Activated T-helper 2 cell treated with anti-CD3 and anti-CD28 coated beads, Interferon-gamma antibody, Interleukin-2, Interleukin-4, amounts not matched to agents 10 μg/mL and 5 μg/mL and 100 μg/mL, durations not matched to agents 14 hours and 24 hours and 36 hours (primary cell): ENCODE data around the gene DNAH3. TPM values are rescaled to one million over a fixed set of nuclear protein-coding genes. Genes with fewer than 3 reads are reported as not detected.
"Not testable (repeated sequence)": the region's sequence is repeated elsewhere in the genome, so short reads cannot be mapped to it uniquely, and the experiment has no call there.

Source experiments
- DNase-seq: peaks from one replicate; pipeline ENCODE4 v3.0.0; 2021; ENCODE audit warnings: low spot score
- H3K27ac Mint-ChIP-seq: one replicate; pipeline ENCODE4 v1.8.0; 2021; ENCODE audit warnings: mixed read lengths
- H3K27me3 Mint-ChIP-seq: one replicate; pipeline ENCODE4 v1.8.0; 2021; ENCODE audit warnings: low read depth, mixed read lengths
- H3K36me3 Mint-ChIP-seq: one replicate; pipeline ENCODE4 v1.8.0; 2021; ENCODE audit warnings: low read depth, mixed read lengths
- H3K4me1 Mint-ChIP-seq: one replicate; pipeline ENCODE4 v1.8.0; 2021; ENCODE audit warnings: low read depth, mixed read lengths
- H3K4me3 Mint-ChIP-seq: one replicate; pipeline ENCODE4 v1.8.0; 2021; ENCODE audit warnings: low read depth, mild to moderate bottlenecking, moderate library complexity, mixed read lengths
- H3K9me3 Mint-ChIP-seq: one replicate; pipeline ENCODE4 v1.8.0; 2021; ENCODE audit warnings: mixed read lengths
- intact Hi-C: fragments of 100-400 bp; cut with micrococcal nuclease; formaldehyde crosslinking; loops from one replicate; pipeline ENCODE4 v1.15.1; 2023
- total RNA-seq: library from RNA; stranded (reverse); gene quantifications from 2 replicates; pipeline ENCODE4 v1.2.3, GENCODE V29; 2022

The DNAH3 gene
- total RNA-seq: 0.02 and 0.05 TPM in 2 replicates

GRCh38 chr16:21150375-21151001, at the start of gene DNAH3:
Gene DNAH3 (minus strand): TSS chr16:21150846. CDS start chr16:21150319, 527 bp downstream.
- intact Hi-C loops: loop anchor here (10.0 kb wide), 1 partner anchor 306 kb away; no protein-coding TSS in a partner anchor
- H3K27ac Mint-ChIP-seq: no peak within 1 kb of the TSS
- H3K36me3 Mint-ChIP-seq: no peaks in the 10 kb centered on the region
- H3K4me1 Mint-ChIP-seq: no peaks in the 10 kb centered on the region
- H3K9me3 Mint-ChIP-seq: no peaks in the 10 kb centered on the region
- H3K27me3 Mint-ChIP-seq: peaks cover 19% of the 10 kb centered on the region
- DNase-seq: no peak
- H3K4me3 Mint-ChIP-seq: no peak within 1 kb of the TSS

GRCh38 chr16:21199607-21200218, 49.1 kb upstream of the DNAH3 start:
- H3K27me3 Mint-ChIP-seq: peaks cover 23% of the 10 kb centered on the region
- peaks cover 4% of the 10 kb centered on the region for H3K4me1 Mint-ChIP-seq
- no peak overlapping the region for H3K27ac Mint-ChIP-seq
- H3K4me3 Mint-ChIP-seq: no peak overlapping the region
- DNase-seq: no peak
- H3K9me3 Mint-ChIP-seq: no peaks in the 10 kb centered on the region
- H3K36me3 Mint-ChIP-seq: no peaks in the 10 kb centered on the region
- intact Hi-C loops: no loop called here

- peaks cover 9% of the 10 kb centered on the region for H3K4me1 Mint-ChIP-seq
- H3K9me3 Mint-ChIP-seq: no peaks in the 10 kb centered on the region
- no peaks in the 10 kb centered on the region for H3K36me3 Mint-ChIP-seq
- intact Hi-C loops: no loop called here
- no peak overlapping the region for H3K27ac Mint-ChIP-seq
- peaks cover 21% of the 10 kb centered on the region for H3K27me3 Mint-ChIP-seq
- H3K4me3 Mint-ChIP-seq: no peak overlapping the region
- no peak for DNase-seq
These were observed 47.0 kb upstream of the DNAH3 start for GRCh38 chr16:21197621-21198020.

GRCh38 chr16:21197112-21197511, 46.5 kb upstream of the DNAH3 start:
- intact Hi-C loops: no loop called here
- Mint-ChIP-seq H3K4me3 (no peak overlapping the region), H3K4me1 (peaks cover 9% of the 10 kb centered on the region), H3K27me3 (peaks cover 17% of the 10 kb centered on the region), H3K27ac (no peak overlapping the region), H3K36me3 (no peaks in the 10 kb centered on the region), H3K9me3 (no peaks in the 10 kb centered on the region)
- DNase-seq: no peak

- not testable (repeated sequence) for H3K27ac Mint-ChIP-seq
These were observed 44.7 kb upstream of the DNAH3 start for GRCh38 chr16:21195330-21195729.

GRCh38 chr16:21194771-21195301, 44.2 kb upstream of the DNAH3 start:
- intact Hi-C loops: no loop called here
- peaks cover 16% of the 10 kb centered on the region for H3K27me3 Mint-ChIP-seq
- no peaks in the 10 kb centered on the region for H3K9me3 Mint-ChIP-seq
- H3K36me3 Mint-ChIP-seq: no peaks in the 10 kb centered on the region
- no peak for DNase-seq
- no peak overlapping the region for H3K27ac Mint-ChIP-seq
- H3K4me1 Mint-ChIP-seq: peaks cover 9% of the 10 kb centered on the region
- no peak overlapping the region for H3K4me3 Mint-ChIP-seq

More at GRCh38 chr16:21195330-21195729, 44.7 kb upstream of the DNAH3 start:
- H3K36me3 Mint-ChIP-seq, intact Hi-C loops, H3K9me3 Mint-ChIP-seq, H3K4me1 Mint-ChIP-seq, DNase-seq, H3K4me3 Mint-ChIP-seq: not testable (repeated sequence)
- H3K27me3 Mint-ChIP-seq: peaks cover 14% of the 10 kb centered on the region

GRCh38 chr16:21192991-21193390, 42.3 kb upstream of the DNAH3 start:
- Mint-ChIP-seq H3K36me3 (no peaks in the 10 kb centered on the region), H3K9me3 (no peaks in the 10 kb centered on the region), H3K4me3 (no peak overlapping the region), H3K4me1 (peaks cover 15% of the 10 kb centered on the region), H3K27ac (no peak overlapping the region), H3K27me3 (peaks cover 10% of the 10 kb centered on the region)
- intact Hi-C loops: no loop called here
- no peak for DNase-seq

- no peak for DNase-seq
- Mint-ChIP-seq H3K4me1 (peaks cover 15% of the 10 kb centered on the region), H3K36me3 (peaks cover 2% of the 10 kb centered on the region), H3K27ac (no peak overlapping the region), H3K27me3 (peaks cover 10% of the 10 kb centered on the region), H3K4me3 (no peak overlapping the region), H3K9me3 (no peaks in the 10 kb centered on the region)
- intact Hi-C loops: no loop called here
These were observed 40.0 kb upstream of the DNAH3 start for GRCh38 chr16:21190599-21190998.

GRCh38 chr16:21190013-21190412, 39.4 kb upstream of the DNAH3 start:
- H3K4me3 Mint-ChIP-seq: no peak overlapping the region
- no peak for DNase-seq
- H3K27ac Mint-ChIP-seq: no peak overlapping the region
- peaks cover 14% of the 10 kb centered on the region for H3K4me1 Mint-ChIP-seq
- peaks cover 3% of the 10 kb centered on the region for H3K9me3 Mint-ChIP-seq
- intact Hi-C loops: no loop called here
- peaks cover 10% of the 10 kb centered on the region for H3K27me3 Mint-ChIP-seq
- H3K36me3 Mint-ChIP-seq: peaks cover 5% of the 10 kb centered on the region

GRCh38 chr16:21189311-21189710, 38.7 kb upstream of the DNAH3 start:
- Mint-ChIP-seq H3K27ac (no peak overlapping the region), H3K27me3 (peaks cover 8% of the 10 kb centered on the region), H3K36me3 (peaks cover 11% of the 10 kb centered on the region), H3K4me3 (no peak overlapping the region), H3K4me1 (peaks cover 14% of the 10 kb centered on the region), H3K9me3 (peaks cover 10% of the 10 kb centered on the region)
- intact Hi-C loops: loop anchor here (5.0 kb wide), 2 partner anchors 113 to 368 kb away; no protein-coding TSS in a partner anchor
- no peak for DNase-seq

GRCh38 chr16:21186326-21186691, 35.7 kb upstream of the DNAH3 start:
- H3K4me1 Mint-ChIP-seq: peaks cover 13% of the 10 kb centered on the region

GRCh38 chr16:21185659-21186325, 35.1 kb upstream of the DNAH3 start:
- Mint-ChIP-seq H3K9me3 (peaks cover 22% of the 10 kb centered on the region), H3K4me3 (no peak overlapping the region), H3K36me3 (peaks cover 37% of the 10 kb centered on the region), H3K4me1 (peaks cover 13% of the 10 kb centered on the region), H3K27ac (no peak overlapping the region), H3K27me3 (peaks cover 5% of the 10 kb centered on the region)
- DNase-seq: no peak
- intact Hi-C loops: loop anchor here (5.0 kb wide), 2 partner anchors 117 to 372 kb away; no protein-coding TSS in a partner anchor

More at GRCh38 chr16:21186326-21186691, 35.7 kb upstream of the DNAH3 start:
- peaks cover 32% of the 10 kb centered on the region for H3K36me3 Mint-ChIP-seq
- H3K9me3 Mint-ChIP-seq: peaks cover 22% of the 10 kb centered on the region
- intact Hi-C loops: loop anchor here (5.0 kb wide), 2 partner anchors 116 to 371 kb away; no protein-coding TSS in a partner anchor
- no peak for DNase-seq
- no peak overlapping the region for H3K27ac Mint-ChIP-seq
- peaks cover 5% of the 10 kb centered on the region for H3K27me3 Mint-ChIP-seq
- no peak overlapping the region for H3K4me3 Mint-ChIP-seq
